Pancreas (tissue), 10 donors: ENCODE results near the gene PEX13. TPM values are rescaled to one million over a fixed set of nuclear protein-coding genes. Genes with fewer than 3 reads are reported as not detected.

Experiments used
- ATAC-seq, 4 donors: fragments of 200-7000 bp; cut with Tn5 transposase; one replicate each; pipeline versions ENCODE4 v1.8.0 to v1.9.1; 2020; ENCODE audit warnings: mild to moderate bottlenecking in 4 of 4, moderate library complexity in 4 of 4
- DNase-seq, 6 donors: peaks; one replicate each; pipeline ENCODE4 v3.0.0-alpha.2; 2020
- FAIRE-seq: peaks from 2 replicates; lab custom pipeline; 2012; peaks lifted over from hg19 to GRCh38; lab: Jason Lieb, UNC
- H3K27ac ChIP-seq, 4 donors: fragments of 200-600 bp; sonication (generic); 1 replicate in 3 of 4; 2 replicates in 1 of 4; pipeline versions ENCODE4 v1.5.0 to v1.8.0; 2020
- H3K27me3 ChIP-seq, 4 donors: fragments of 200-600 bp; one replicate each; pipeline ENCODE4 v1.8.0; 2021
- H3K36me3 ChIP-seq, 3 donors: fragments of 200-600 bp; sonication (generic) in 1 of 3; one replicate each; pipeline versions ENCODE4 v1.5.0 to v1.8.0; 2020 to 2021
- H3K4me1 ChIP-seq, 3 donors: fragments of 200-600 bp; one replicate each; pipeline ENCODE4 v1.8.0; 2021
- H3K4me3 ChIP-seq, 4 donors: fragments of 200-600 bp; sonication (generic) in 2 of 4; one replicate each; pipeline versions ENCODE4 v1.5.0 to v1.8.0; 2020 to 2021
- H3K9me3 ChIP-seq, 4 donors: fragments of 200-600 bp; one replicate each; pipeline ENCODE4 v1.8.0; 2021
- WGBS, 2 donors: extraction: QIAGEN DNeasy Blood & Tissue Kit; methylation state at CpG; one replicate each; pipeline ENCODE4 v1.1.7; 2013; 5-methylcytosine and 5-hydroxymethylcytosine counted together
- intact Hi-C, 3 donors: fragments of 100-400 bp; cut with DNase I; formaldehyde crosslinking; loops; one replicate each; pipeline versions ENCODE4 v1.11.1 to v1.14.2; 2022
- polyA plus RNA-seq, 2 donors: library from polyadenylated mRNA; stranded (reverse); fragments of 200-250 nt; gene quantifications; one replicate each; pipeline ENCODE4 v1.2.3, GENCODE V29; 2013
- total RNA-seq, 6 donors: library from RNA; stranded (reverse); fragmentation: NEBNext Ultra II Directional in 4 of 6; extraction: Animal tissue kit (Norgen Biotek cat#: 25700) in 4 of 6; gene quantifications; one replicate each; pipeline versions ENCODE4 v1.2.1 to v1.2.4, GENCODE V29; 2021 to 2023
- TF ChIP-seq, protein P1 (sequence below), 4 donors: fragments of 200-600 bp; sonication (generic) in 3 of 4; IDR thresholded peaks; one replicate each; pipeline versions ENCODE4 v1.5.0 to v1.8.0; 2021; ENCODE audit warnings: antibody characterized with exemption in 4 of 4
- donor health status: healthy with polysubstance abuse.
- donor health status: DM: no; HTN: no; CAD: no; lungs with moderate emphysema.
- donor health status: DM: no; HTN: no; CAD: no.
- donor health status: control.
- donor health status: control.
- donor health status: Bipolar disorder and iron deficiency.
- donor health status: DM: yes; HTN: yes; CAD: no.
- donor health status: DM: no; HTN: no; CAD: no.
- donor health status: DM: no; HTN: no; CAD: no.
- donor health status: DM: yes; HTN: yes; CAD: no.

Gene PEX13
- total and polyA plus RNA-seq, 8 donors: 4.3 to 16.8 (median 8.9) TPM

DNA sequence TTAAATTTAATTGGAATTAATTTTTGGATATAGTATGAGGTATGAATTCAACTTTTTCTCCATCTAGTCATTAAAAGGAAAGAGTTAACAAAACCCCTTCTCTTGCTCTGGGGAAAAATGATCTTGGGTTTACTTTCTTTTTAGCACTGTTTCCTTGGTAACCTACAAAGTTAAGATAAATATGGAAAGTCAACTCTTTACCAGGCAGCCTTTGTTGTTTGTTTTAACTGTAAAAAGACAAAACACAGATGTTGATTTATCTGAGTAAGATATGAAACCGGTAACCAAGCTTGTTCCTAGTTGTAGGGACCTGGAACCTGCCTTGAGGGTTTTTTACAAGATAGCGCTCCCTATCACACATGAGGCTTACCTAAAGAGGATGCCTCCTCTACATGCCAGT lies 38.0 kb downstream of the PEX13 start:
- H3K36me3 ChIP-seq: no peaks in the 10 kb centered on the region
- DNase-seq (no peak), ATAC-seq (peak; percentile 60 to 81 (median 75)), FAIRE-seq (no peak)
- WGBS, 2 donors: 30 to 32% methylated on average over 2 of the region's 2 CpGs
- no peaks in the 10 kb centered on the region for H3K27me3 ChIP-seq
- TF ChIP-seq, protein P1, sequence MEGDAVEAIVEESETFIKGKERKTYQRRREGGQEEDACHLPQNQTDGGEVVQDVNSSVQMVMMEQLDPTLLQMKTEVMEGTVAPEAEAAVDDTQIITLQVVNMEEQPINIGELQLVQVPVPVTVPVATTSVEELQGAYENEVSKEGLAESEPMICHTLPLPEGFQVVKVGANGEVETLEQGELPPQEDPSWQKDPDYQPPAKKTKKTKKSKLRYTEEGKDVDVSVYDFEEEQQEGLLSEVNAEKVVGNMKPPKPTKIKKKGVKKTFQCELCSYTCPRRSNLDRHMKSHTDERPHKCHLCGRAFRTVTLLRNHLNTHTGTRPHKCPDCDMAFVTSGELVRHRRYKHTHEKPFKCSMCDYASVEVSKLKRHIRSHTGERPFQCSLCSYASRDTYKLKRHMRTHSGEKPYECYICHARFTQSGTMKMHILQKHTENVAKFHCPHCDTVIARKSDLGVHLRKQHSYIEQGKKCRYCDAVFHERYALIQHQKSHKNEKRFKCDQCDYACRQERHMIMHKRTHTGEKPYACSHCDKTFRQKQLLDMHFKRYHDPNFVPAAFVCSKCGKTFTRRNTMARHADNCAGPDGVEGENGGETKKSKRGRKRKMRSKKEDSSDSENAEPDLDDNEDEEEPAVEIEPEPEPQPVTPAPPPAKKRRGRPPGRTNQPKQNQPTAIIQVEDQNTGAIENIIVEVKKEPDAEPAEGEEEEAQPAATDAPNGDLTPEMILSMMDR (IDR thresholded peaks at IDR 0.05): no peak
- intact Hi-C loops: no loop called here
- H3K27ac ChIP-seq: peak overlapping the region in 1 of 4 donors; percentile 28
- H3K4me3 ChIP-seq: no peak overlapping the region
- H3K9me3 ChIP-seq: no peaks in the 10 kb centered on the region
- peaks cover 0 to 10% (median 3%) of the 10 kb centered on the region in 3 donors for H3K4me1 ChIP-seq

DNA sequence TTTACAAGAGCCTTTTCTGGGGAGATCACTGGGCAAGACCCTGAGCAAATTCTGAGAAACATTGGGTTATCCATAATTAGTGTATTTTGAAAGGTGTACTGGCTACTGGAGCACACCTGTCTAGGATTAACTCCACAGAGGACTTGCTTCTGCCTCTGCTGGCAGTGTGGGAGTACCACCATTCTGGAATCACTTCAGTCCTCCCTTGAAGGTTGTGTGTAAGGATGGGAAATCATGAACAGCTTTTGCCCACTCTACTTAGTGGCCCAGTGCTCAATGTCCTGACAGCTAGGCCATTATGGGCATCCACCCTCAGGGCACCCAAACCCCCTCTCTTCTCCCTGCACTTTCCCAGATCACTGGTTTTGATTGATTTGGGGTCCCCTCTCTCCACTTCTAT lies 40.0 kb downstream of the PEX13 start:
- H3K27ac ChIP-seq: no peak overlapping the region
- FAIRE-seq (no peak), DNase-seq (no peak), ATAC-seq (no peak)
- no peaks in the 10 kb centered on the region for H3K36me3 ChIP-seq
- no peaks in the 10 kb centered on the region for H3K9me3 ChIP-seq
- TF ChIP-seq, protein P1 (IDR thresholded peaks at IDR 0.05): no peak
- H3K27me3 ChIP-seq: no peaks in the 10 kb centered on the region
- intact Hi-C loops: no loop called here
- peaks cover 0 to 10% (median 3%) of the 10 kb centered on the region in 3 donors for H3K4me1 ChIP-seq
- no peak overlapping the region for H3K4me3 ChIP-seq

DNA sequence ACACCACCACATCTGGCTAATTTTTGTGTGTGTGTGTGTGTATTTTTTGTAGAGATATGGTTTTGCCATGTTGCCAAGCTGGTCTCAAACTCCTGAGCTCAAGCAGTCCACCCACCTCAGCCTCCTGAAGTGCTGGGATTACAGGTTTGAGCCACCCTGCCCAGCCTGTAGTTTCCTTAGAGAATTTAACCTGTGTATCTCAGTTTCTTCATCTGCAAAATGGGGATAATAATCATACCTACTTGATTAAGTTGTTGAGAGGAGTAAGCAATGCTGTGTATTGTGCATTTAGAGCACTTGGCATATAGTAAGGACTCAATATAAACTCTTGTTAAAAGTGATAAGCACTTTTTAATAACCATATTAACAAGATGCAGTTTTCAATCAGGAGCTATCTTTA lies 41.9 kb downstream of the PEX13 start:
- FAIRE-seq (no peak), ATAC-seq (no peak), DNase-seq (no peak)
- no peak overlapping the region for H3K4me3 ChIP-seq
- no peaks in the 10 kb centered on the region for H3K36me3 ChIP-seq
- no peak overlapping the region for H3K27ac ChIP-seq
- TF ChIP-seq, protein P1 (IDR thresholded peaks at IDR 0.05): no peak
- intact Hi-C loops: no loop called here
- no peaks in the 10 kb centered on the region for H3K27me3 ChIP-seq
- peaks cover 0 to 10% (median 3%) of the 10 kb centered on the region in 3 donors for H3K4me1 ChIP-seq
- no peaks in the 10 kb centered on the region for H3K9me3 ChIP-seq

DNA sequence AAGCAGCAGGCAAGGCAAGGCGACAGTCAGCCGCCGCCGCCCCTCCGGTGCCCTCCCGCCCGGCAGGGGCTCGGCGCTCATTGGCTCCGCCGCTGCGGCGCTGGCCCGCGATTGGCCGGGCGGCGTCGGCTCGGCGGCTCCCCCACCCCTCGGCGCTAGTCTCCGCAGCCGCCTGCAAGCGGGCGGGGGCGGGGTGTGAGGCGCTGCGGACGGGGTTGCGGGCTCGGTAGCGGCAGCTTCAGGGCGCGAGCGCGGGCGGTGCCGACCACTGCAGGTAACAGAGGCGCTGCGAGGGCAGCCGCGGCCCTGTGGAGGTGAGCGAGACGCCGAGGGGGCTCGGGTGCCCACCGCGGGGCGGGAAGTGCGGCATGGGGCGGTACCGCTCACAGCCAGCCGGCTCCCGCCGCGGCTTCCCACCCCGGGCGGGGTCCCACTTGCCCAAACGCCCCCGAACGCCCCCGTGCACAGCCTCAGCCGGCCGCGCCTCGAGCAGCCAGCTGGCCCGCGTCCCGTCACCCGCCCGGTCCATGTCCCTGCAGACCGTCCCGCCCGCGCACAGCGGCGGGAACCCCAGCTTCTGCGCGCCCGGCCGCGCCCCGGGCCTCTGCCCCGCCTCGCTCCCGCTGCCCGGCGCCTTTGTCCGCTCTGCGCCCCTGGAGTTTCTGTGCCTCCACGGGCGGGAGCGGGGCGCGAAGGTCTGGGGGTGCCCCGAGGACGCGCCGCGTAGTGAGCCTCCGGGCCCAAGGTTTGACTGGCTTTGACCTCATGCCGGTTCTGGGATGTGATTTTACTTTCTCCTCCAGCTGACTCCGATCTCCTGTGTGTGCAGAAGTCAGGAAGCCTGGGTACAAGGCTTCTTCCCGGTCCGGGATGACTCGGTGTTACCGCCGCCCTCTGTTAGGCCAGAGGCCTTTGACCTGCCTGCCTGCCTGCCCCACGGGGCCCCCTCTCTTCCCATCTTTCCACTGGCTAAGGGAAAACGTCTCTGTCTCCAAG lies 48.5 kb downstream of the PEX13 start, which contains the start of gene SANBR:
Gene SANBR (plus strand): TSS at position 158 of the 996 bp plus-strand sequence. CDS start 4,480 bp downstream, outside the sequence.
- TF ChIP-seq, protein P1 (IDR thresholded peaks at IDR 0.05): no peak
- ATAC-seq (peak; percentile 98 to 100 (median 99)), DNase-seq (peak; percentile 84 to 94 (median 88)), FAIRE-seq (no peak)
- Histone ChIP-seq H3K36me3 (no peaks in the 10 kb centered on the region), H3K27me3 (no peaks in the 10 kb centered on the region), H3K4me3 (peak within 1 kb of the TSS; percentile 77 to 94 (median 89)), H3K27ac (peak within 1 kb of the TSS; percentile 35 to 77 (median 66)), H3K4me1 (peaks cover 0 to 6% (median 0%) of the 10 kb centered on the region in 3 donors), H3K9me3 (no peaks in the 10 kb centered on the region)
- 1% methylated on average over 66 to 112 of the region's 112 CpGs for WGBS, 2 donors
- intact Hi-C loops: no loop called here
